Measurements from ENCODE around the gene SLIT1. TPM values are rescaled to one million over a fixed set of nuclear protein-coding genes. Genes with fewer than 3 reads are reported as not detected.

SLIT1 gene
- total RNA-seq, 1 donor from 2014 or later, result 0.23 TPM

DNA sequence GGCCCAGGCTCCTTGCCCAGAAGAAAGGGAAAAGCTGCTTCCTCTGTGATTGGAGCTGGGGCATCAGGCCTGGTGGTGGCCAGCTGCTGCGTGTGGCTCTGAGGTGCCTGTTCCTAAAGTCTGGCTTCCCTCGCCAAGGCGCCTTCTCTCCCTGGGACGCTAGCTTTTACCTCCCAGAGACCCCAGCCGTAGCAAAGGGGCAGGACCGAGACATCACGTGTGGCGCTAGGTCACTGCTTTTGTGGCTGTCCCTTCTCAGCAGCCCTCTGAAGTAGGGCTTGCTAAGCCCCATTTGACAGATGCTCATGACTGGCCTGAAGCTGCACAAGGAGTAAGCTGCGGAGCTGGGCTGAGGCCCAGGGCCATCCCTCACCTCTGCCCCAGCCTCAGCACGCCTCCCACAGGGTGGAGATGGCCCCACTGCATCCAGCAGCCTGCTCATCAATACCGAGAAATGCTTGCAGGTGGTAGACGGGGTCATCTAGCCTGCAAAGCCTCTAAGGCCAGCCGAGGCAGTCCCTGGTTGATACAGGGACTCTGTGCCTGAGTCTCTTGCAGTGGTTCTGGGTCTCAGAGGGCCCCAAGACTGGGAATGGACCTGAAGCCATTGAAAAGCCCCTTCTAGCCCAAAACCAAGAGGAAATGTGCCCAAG is 182.5 kb downstream of the SLIT1 start:
- H4K20me1 ChIP-seq (ENCODE audit: insufficient read depth, low read length), result no peaks in the 10 kb centered on the region
- no peaks in the 10 kb centered on the region for H3K79me2 ChIP-seq (ENCODE audit: insufficient read depth, low read length)
- no peak overlapping the region for H3K27ac Mint-ChIP-seq (ENCODE audit: unreplicated experiment)
- H3K36me3 Mint-ChIP-seq (ENCODE audit: low read depth, unreplicated experiment), result no peaks in the 10 kb centered on the region
- H3K9me3 Mint-ChIP-seq (ENCODE audit: unreplicated experiment), result peaks cover 14% of the 10 kb centered on the region
- peaks cover 8% of the 10 kb centered on the region for H3K4me1 ChIP-seq (ENCODE audit: insufficient read depth, low read length)
- no peaks in the 10 kb centered on the region for H3K9me3 ChIP-seq (ENCODE audit: insufficient read depth, low read depth, low read length)
- no peak overlapping the region for H3K4me2 ChIP-seq (ENCODE audit: low read length)
- DNase-seq (ENCODE audit: low read depth), result no peak
- TF ChIP-seq EZH2 (IDR thresholded peaks at IDR 0.05; ENCODE audit: insufficient read depth, low read length) (no peak), CTCF (IDR thresholded peaks at IDR 0.05; ENCODE audit: insufficient read depth, low read depth, low read length) (no peak)
- H3K4me3 ChIP-seq (ENCODE audit: insufficient read depth, low read depth, low read length), result no peak overlapping the region
- H3K9ac ChIP-seq (ENCODE audit: low read length), result no peak overlapping the region
- peaks cover 11% of the 10 kb centered on the region for H3K27me3 Mint-ChIP-seq (ENCODE audit: low read depth, unreplicated experiment)
- no peak for FAIRE-seq
- no peaks in the 10 kb centered on the region for H3K36me3 ChIP-seq (ENCODE audit: insufficient read depth, low read length)
- no peak overlapping the region for H3K27ac ChIP-seq (ENCODE audit: low read depth, low read length)
- no peak overlapping the region for H3K4me3 Mint-ChIP-seq (ENCODE audit: unreplicated experiment)
- H3K27me3 ChIP-seq (ENCODE audit: insufficient read depth, low read length), result peaks cover 3% of the 10 kb centered on the region
- no peak overlapping the region for H2AFZ ChIP-seq (ENCODE audit: low read depth, low read length)
- H3K4me1 Mint-ChIP-seq (ENCODE audit: low read depth, unreplicated experiment), result no peaks in the 10 kb centered on the region

GRCh38 chr10:97002670-97003069 is 183.1 kb downstream of the SLIT1 start:
- Histone ChIP-seq H3K4me1 (ENCODE audit: insufficient read depth, low read length) (peaks cover 10% of the 10 kb centered on the region), H3K9ac (ENCODE audit: low read length) (no peak overlapping the region), H3K4me3 (ENCODE audit: insufficient read depth, low read depth, low read length) (no peak overlapping the region), H3K79me2 (ENCODE audit: insufficient read depth, low read length) (no peaks in the 10 kb centered on the region), H3K27ac (ENCODE audit: low read depth, low read length) (no peak overlapping the region), H4K20me1 (ENCODE audit: insufficient read depth, low read length) (no peaks in the 10 kb centered on the region), H2AFZ (ENCODE audit: low read depth, low read length) (no peak overlapping the region), H3K27me3 (ENCODE audit: insufficient read depth, low read length) (peaks cover 3% of the 10 kb centered on the region), H3K36me3 (ENCODE audit: insufficient read depth, low read length) (no peaks in the 10 kb centered on the region), H3K9me3 (ENCODE audit: insufficient read depth, low read depth, low read length) (no peaks in the 10 kb centered on the region), H3K4me2 (ENCODE audit: low read length) (no peak overlapping the region)
- peaks cover 11% of the 10 kb centered on the region for H3K27me3 Mint-ChIP-seq (ENCODE audit: low read depth, unreplicated experiment)
- no peak for TF ChIP-seq EZH2 (IDR thresholded peaks at IDR 0.05; ENCODE audit: insufficient read depth, low read length)
- no peaks in the 10 kb centered on the region for H3K36me3 Mint-ChIP-seq (ENCODE audit: low read depth, unreplicated experiment)
- no peaks in the 10 kb centered on the region for H3K4me1 Mint-ChIP-seq (ENCODE audit: low read depth, unreplicated experiment)
- H3K27ac Mint-ChIP-seq (ENCODE audit: unreplicated experiment), result no peak overlapping the region
- no peak overlapping the region for H3K4me3 Mint-ChIP-seq (ENCODE audit: unreplicated experiment)
- FAIRE-seq (no peak), DNase-seq (ENCODE audit: low read depth) (no peak)
- H3K9me3 Mint-ChIP-seq (ENCODE audit: unreplicated experiment), result peaks cover 14% of the 10 kb centered on the region

GRCh38 chr10:97001183-97001991 is 184.4 kb downstream of the SLIT1 start:
- Histone ChIP-seq H3K4me3 (ENCODE audit: insufficient read depth, low read depth, low read length) (no peak overlapping the region), H2AFZ (ENCODE audit: low read depth, low read length) (no peak overlapping the region), H3K9ac (ENCODE audit: low read length) (no peak overlapping the region), H3K27me3 (ENCODE audit: insufficient read depth, low read length) (peaks cover 3% of the 10 kb centered on the region), H3K36me3 (ENCODE audit: insufficient read depth, low read length) (no peaks in the 10 kb centered on the region), H3K4me2 (ENCODE audit: low read length) (no peak overlapping the region), H3K27ac (ENCODE audit: low read depth, low read length) (no peak overlapping the region), H3K9me3 (ENCODE audit: insufficient read depth, low read depth, low read length) (no peaks in the 10 kb centered on the region), H3K79me2 (ENCODE audit: insufficient read depth, low read length) (no peaks in the 10 kb centered on the region), H4K20me1 (ENCODE audit: insufficient read depth, low read length) (no peaks in the 10 kb centered on the region), H3K4me1 (ENCODE audit: insufficient read depth, low read length) (peaks cover 13% of the 10 kb centered on the region)
- no peak overlapping the region for H3K4me3 Mint-ChIP-seq (ENCODE audit: unreplicated experiment)
- peaks cover 5% of the 10 kb centered on the region for H3K9me3 Mint-ChIP-seq (ENCODE audit: unreplicated experiment)
- DNase-seq (ENCODE audit: low read depth) (no peak), FAIRE-seq (no peak)
- peaks cover 11% of the 10 kb centered on the region for H3K27me3 Mint-ChIP-seq (ENCODE audit: low read depth, unreplicated experiment)
- no peak for TF ChIP-seq EZH2 (IDR thresholded peaks at IDR 0.05; ENCODE audit: insufficient read depth, low read length)
- TF ChIP-seq CTCF (IDR thresholded peaks at IDR 0.05; ENCODE audit: insufficient read depth, low read depth, low read length), result no peak
- peaks cover 3% of the 10 kb centered on the region for H3K4me1 Mint-ChIP-seq (ENCODE audit: low read depth, unreplicated experiment)
- no peak overlapping the region for H3K27ac Mint-ChIP-seq (ENCODE audit: unreplicated experiment)
- H3K36me3 Mint-ChIP-seq (ENCODE audit: low read depth, unreplicated experiment), result no peaks in the 10 kb centered on the region
